H1 (cell line): ENCODE data around the gene SV2C. TPM values are rescaled to one million over a fixed set of nuclear protein-coding genes. Genes with fewer than 3 reads are reported as not detected.

Experiments
- CTCF ChIA-PET: fragments of 300-600 bp; sonication (Branson Sonifier 250); formaldehyde crosslinking; loops from one replicate; lab custom pipeline; 2021; ENCODE audit not compliant: partially characterized antibody; lab: Charles Lee
- POLR2A ChIA-PET: fragments of 300-600 bp; sonication (Branson Sonifier 250); formaldehyde crosslinking; loops from one replicate; lab custom pipeline; 2021; ENCODE audit warnings: inconsistent platforms; ENCODE audit not compliant: partially characterized antibody; lab: Charles Lee
- DNase-seq, 2 experiments: peaks; one replicate each; pipeline versions ENCODE4 v3.0.0 to v3.0.0-alpha.2; 2010 to 2022; ENCODE audit warnings: low spot score in 2 of 2, low read depth in 1 of 2, mixed read lengths in 1 of 2
- FAIRE-seq: peaks from 2 replicates; lab custom pipeline; 2011; peaks lifted over from hg19 to GRCh38; lab: Jason Lieb, UNC
- H2AFZ ChIP-seq: 2 replicates; pipeline ENCODE4 v1.8.1; 2012; ENCODE audit warnings: low read length, inconsistent platforms
- H2AK5ac ChIP-seq: 2 replicates; pipeline ENCODE4 v1.6.1; 2013; ENCODE audit warnings: low read depth, low read length
- H2BK120ac ChIP-seq: replicated peaks from 2 replicates; pipeline ENCODE3; 2013; ENCODE audit warnings: low read depth, low read length, inconsistent platforms
- H2BK12ac ChIP-seq: 2 replicates; pipeline ENCODE4 v1.6.1; 2013; ENCODE audit warnings: low read depth, low read length
- H2BK15ac ChIP-seq: 2 replicates; pipeline ENCODE4 v1.6.1; 2013; ENCODE audit warnings: low read length
- H2BK20ac ChIP-seq: 2 replicates; pipeline ENCODE4 v1.6.1; 2013; ENCODE audit warnings: low read length
- H2BK5ac ChIP-seq: 2 replicates; pipeline ENCODE4 v1.6.1; 2013; ENCODE audit warnings: low read depth, low read length
- H3K14ac ChIP-seq: 2 replicates; pipeline ENCODE4 v1.6.1; 2013; ENCODE audit warnings: inconsistent platforms; ENCODE audit not compliant: insufficient read length
- H3K18ac ChIP-seq: 2 replicates; pipeline ENCODE4 v1.6.1; 2013; ENCODE audit warnings: low read length; ENCODE audit errors: extremely low read depth
- H3K23ac ChIP-seq: 2 replicates; pipeline ENCODE4 v1.6.1; 2013; ENCODE audit warnings: inconsistent platforms; ENCODE audit not compliant: insufficient read length
- H3K23me2 ChIP-seq: 2 replicates; pipeline ENCODE4 v1.6.1; 2013; ENCODE audit warnings: low read depth, low read length
- H3K27ac ChIP-seq: 2 replicates; pipeline ENCODE4 v1.6.1; 2011; ENCODE audit warnings: low read depth, low read length, inconsistent platforms
- H3K27me3 ChIP-seq, 4 experiments: replicated peaks in 1 of 4; 1 replicate in 1 of 4; 2 replicates in 3 of 4; pipeline versions ENCODE4 v1.6.1 to v1.8.1; 2011 to 2013; ENCODE audit warnings: low read length in 3 of 4, mild to moderate bottlenecking in 3 of 4, inconsistent platforms in 2 of 4, mixed read lengths in 2 of 4, moderate library complexity in 1 of 4; ENCODE audit not compliant: control insufficient read depth in 3 of 4, insufficient read depth in 3 of 4; ENCODE audit errors: extremely low read depth in 1 of 4
- H3K36me3 ChIP-seq, 4 experiments: 2 replicates each; pipeline versions ENCODE4 v1.6.1 to v1.8.1; 2011 to 2013; ENCODE audit warnings: mild to moderate bottlenecking in 4 of 4, low read length in 3 of 4, moderate library complexity in 2 of 4, control low read depth in 1 of 4, inconsistent platforms in 1 of 4; ENCODE audit not compliant: insufficient read depth in 4 of 4, control insufficient read depth in 2 of 4
- H3K4ac ChIP-seq: replicated peaks from 2 replicates; pipeline ENCODE3; 2013; ENCODE audit warnings: low read length, low read depth, mixed read lengths, inconsistent platforms; ENCODE audit not compliant: insufficient read length
- H3K4me1 ChIP-seq, 4 experiments: replicated peaks in 1 of 4; 1 replicate in 1 of 4; 2 replicates in 3 of 4; pipeline versions ENCODE4 v1.6.1 to v1.8.1; 2011 to 2013; ENCODE audit warnings: low read length in 3 of 4, inconsistent platforms in 2 of 4, mixed read lengths in 1 of 4; ENCODE audit not compliant: insufficient read depth in 4 of 4, control insufficient read depth in 3 of 4
- H3K4me2 ChIP-seq, 2 experiments: 2 replicates each; pipeline versions ENCODE4 v1.6.1 to v1.8.1; 2011 to 2013; ENCODE audit warnings: low read depth in 2 of 2, low read length in 2 of 2, control low read depth in 1 of 2, inconsistent platforms in 1 of 2, mild to moderate bottlenecking in 1 of 2; ENCODE audit not compliant: insufficient read depth in 1 of 2
- H3K4me3 ChIP-seq, 4 experiments: fragments of 200-600, 300-600 bp in 1 of 4; sonication (generic), shearing (Covaris generic), sonication (Bioruptor Twin) in 1 of 4; 2 replicates each; pipeline versions ENCODE4 v1.5.1 to v1.8.1; 2011 to 2016; ENCODE audit warnings: low read length in 4 of 4, low read depth in 3 of 4, control low read depth in 2 of 4, inconsistent platforms in 2 of 4, mild to moderate bottlenecking in 2 of 4, mixed read lengths in 1 of 4, moderate library complexity in 1 of 4; ENCODE audit not compliant: insufficient read depth in 2 of 4; ENCODE audit errors: extremely low read depth in 1 of 4
- H3K56ac ChIP-seq: replicated peaks from 2 replicates; pipeline ENCODE3; 2013; ENCODE audit warnings: low read depth, mild to moderate bottlenecking, mixed read lengths, low read length, inconsistent platforms; ENCODE audit not compliant: insufficient read length
- H3K79me1 ChIP-seq: 2 replicates; pipeline ENCODE4 v1.6.1; 2013; ENCODE audit warnings: low read depth, low read length, control low read depth
- H3K79me2 ChIP-seq, 2 experiments: 2 replicates each; pipeline versions ENCODE4 v1.6.1 to v1.8.1; 2012 to 2013; ENCODE audit warnings: low read length in 2 of 2, mild to moderate bottlenecking in 2 of 2, inconsistent platforms in 1 of 2; ENCODE audit not compliant: insufficient read depth in 2 of 2, control insufficient read depth in 1 of 2
- H3K9ac ChIP-seq, 4 experiments: replicated peaks in 1 of 4; 1 replicate in 1 of 4; 2 replicates in 3 of 4; pipeline versions ENCODE4 v1.6.1 to v1.8.1; 2011 to 2013; ENCODE audit warnings: low read depth in 3 of 4, low read length in 3 of 4, control low read depth in 2 of 4, mild to moderate bottlenecking in 2 of 4, moderate library complexity in 2 of 4, inconsistent platforms in 1 of 4; ENCODE audit errors: extremely low read depth in 1 of 4
- H3K9me3 ChIP-seq, 2 experiments: 2 replicates each; pipeline versions ENCODE4 v1.6.1 to v1.8.1; 2012 to 2013; ENCODE audit warnings: mild to moderate bottlenecking in 2 of 2, moderate library complexity in 2 of 2, control low read depth in 1 of 2, inconsistent platforms in 1 of 2, low read depth in 1 of 2, low read length in 1 of 2, mixed read lengths in 1 of 2; ENCODE audit not compliant: insufficient read depth in 2 of 2
- H4K20me1 ChIP-seq, 2 experiments: replicated peaks in 1 of 2; 2 replicates each; pipeline versions ENCODE3 to v1.8.1; 2011 to 2013; ENCODE audit warnings: inconsistent platforms in 2 of 2, low read length in 2 of 2, mild to moderate bottlenecking in 1 of 2; ENCODE audit not compliant: insufficient read depth in 2 of 2, control insufficient read depth in 1 of 2
- H4K5ac ChIP-seq: 2 replicates; pipeline ENCODE4 v1.6.1; 2013; ENCODE audit warnings: low read length, low read depth, mixed read lengths, inconsistent platforms; ENCODE audit not compliant: insufficient read length
- H4K8ac ChIP-seq: 2 replicates; pipeline ENCODE4 v1.8.0; 2013; ENCODE audit warnings: mild to moderate bottlenecking, moderate library complexity, low read length, inconsistent platforms; ENCODE audit not compliant: insufficient read depth; ENCODE audit errors: extremely low read depth
- H4K91ac ChIP-seq: replicated peaks from 2 replicates; pipeline ENCODE3; 2013; ENCODE audit warnings: low read length, mixed read lengths, inconsistent platforms; ENCODE audit not compliant: insufficient read length
- ASH2L ChIP-seq: fragments of 200-600, 300-600 bp; sonication (generic); IDR thresholded peaks from one replicate; pipeline ENCODE4 v1.7.1; 2017; ENCODE audit warnings: low read length
- EZH2 ChIP-seq: fragments of 200-600 bp; sonication (generic); IDR thresholded peaks from 2 replicates; pipeline ENCODE4 v1.7.1; 2012; ENCODE audit warnings: low read depth, mild to moderate bottlenecking, moderate library complexity, low read length, inconsistent platforms; ENCODE audit not compliant: severe bottlenecking
- JUN ChIP-seq: IDR thresholded peaks from 2 replicates; pipeline ENCODE4 v1.6.1; 2011; ENCODE audit warnings: low read depth, mild to moderate bottlenecking, improper control_type of control experiment, low read length
- KDM1A ChIP-seq: fragments of 200-600, 300-600 bp; sonication (generic); IDR thresholded peaks from 2 replicates; pipeline ENCODE4 v1.7.1; 2016; ENCODE audit warnings: mild to moderate bottlenecking, low read length, borderline replicate concordance
- NRF1 ChIP-seq: IDR thresholded peaks from 2 replicates; pipeline ENCODE4 v1.6.1; 2011; ENCODE audit warnings: mild to moderate bottlenecking, low read depth, low read length, improper control_type of control experiment
- SIN3A ChIP-seq, 2 experiments: IDR thresholded peaks in 1 of 2; conservative IDR thresholded peaks in 1 of 2; 2 replicates each; pipeline ENCODE4 v1.6.1; 2011 to 2012; ENCODE audit warnings: low read length in 2 of 2, improper control_type of control experiment in 1 of 2, low read depth in 1 of 2, mild to moderate bottlenecking in 1 of 2
- polyA plus RNA-seq, 7 experiments: library from polyadenylated mRNA; depleted of rRNA in 3 of 7; stranded (reverse) in 5 of 7; unstranded in 2 of 7; fragments of >200 nt in 5 of 7; fragments of 200-250 nt in 2 of 7; gene quantifications; 1 replicate in 5 of 7; 2 replicates in 1 of 7; 4 replicates in 1 of 7; pipeline versions ENCODE4 v1.2.1 to v1.2.3, GENCODE V29; 2011 to 2013; ENCODE audit warnings: missing spikeins in 2 of 7, mixed read lengths in 2 of 7
- total RNA-seq: library from RNA; stranded (reverse); fragmentation: NEBNext Ultra II Directional; extraction: Animal tissue kit (Norgen Biotek cat#: 25700); gene quantifications from 2 replicates; pipeline ENCODE4 v1.2.1, GENCODE V29; 2021

The SV2C gene
- total and polyA plus RNA-seq, 2 of the 8 experiments (the other 6 are each of a cell fraction or from before 2014, with no cell fraction given): 0.08 to 0.24 TPM

DNA sequence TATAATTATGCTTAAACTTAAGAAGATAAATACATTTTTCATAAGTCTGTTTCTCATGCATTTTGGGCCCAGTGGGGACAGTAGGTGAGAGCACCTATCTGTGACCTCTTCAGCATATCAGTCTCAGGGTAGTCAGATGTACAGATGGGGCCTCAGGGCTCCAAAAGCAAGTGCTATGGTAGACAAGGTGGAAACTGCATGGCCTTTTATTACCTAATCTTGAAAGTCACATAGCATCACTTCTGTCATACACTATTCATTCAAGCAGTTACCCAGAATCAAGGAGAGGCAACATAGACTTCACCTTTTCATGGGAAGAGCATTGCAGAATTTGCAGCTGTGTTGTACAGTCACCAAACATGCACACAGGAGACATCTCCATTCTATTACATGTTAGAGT, 94.8 kb downstream of the SV2C start:
- Histone ChIP-seq H3K23me2 (0 out of 2 replicates have a peak, but pooled peaks cover 4% of the 10 kb centered on the region), H4K5ac (no peak overlapping the region), H3K56ac (no peak overlapping the region), H2BK15ac (no peak overlapping the region), H3K14ac (no peak overlapping the region), H3K4me3 (no peak overlapping the region), H3K18ac (no peak overlapping the region), H3K4me1 (no peaks in the 10 kb centered on the region), H4K8ac (no peak overlapping the region), H2AFZ (no peak overlapping the region), H2BK20ac (no peak overlapping the region), H2BK5ac (no peak overlapping the region), H3K23ac (no peak overlapping the region), H3K9ac (no peak overlapping the region), H3K4me2 (no peak overlapping the region), H2BK12ac (no peak overlapping the region), H3K79me2 (no peaks in the 10 kb centered on the region), H2BK120ac (no peak overlapping the region), H3K27ac (no peak overlapping the region), H4K91ac (no peak overlapping the region), H3K79me1 (no peaks in the 10 kb centered on the region), H3K4ac (no peak overlapping the region), H4K20me1 (no peaks in the 10 kb centered on the region), H3K27me3 (no peaks in the 10 kb centered on the region), H3K9me3 (no peaks in the 10 kb centered on the region), H2AK5ac (no peak overlapping the region), H3K36me3 (no peaks in the 10 kb centered on the region)
- POLR2A ChIA-PET: no interaction called here
- CTCF ChIA-PET: no interaction called here
- FAIRE-seq (no peak), DNase-seq (no peak)
- no peak for TF ChIP-seq ASH2L
- no peak for TF ChIP-seq SIN3A (conservative IDR thresholded peaks at IDR 0.05 in 1 of 2, IDR thresholded peaks at IDR 0.05 in 1 of 2; ENCODE audit: low read depth in 1 of 2, low read length in 2 of 2)
- no peak for TF ChIP-seq JUN
- no peak for TF ChIP-seq NRF1
- TF ChIP-seq KDM1A: no peak
- no peak for TF ChIP-seq EZH2
